ENCODE data around the gene RHEB. TPM values are rescaled to one million over a fixed set of nuclear protein-coding genes. Genes with fewer than 3 reads are reported as not detected.
A peak's percentile ranks its signal among the peaks of the same experiment; 100 is the strongest.

The RHEB gene
- total and polyA plus RNA-seq, 2 of the 13 experiments (the other 11 are each of a cell fraction or from before 2014, with no cell fraction given), result 55.0 to 77.6 TPM

- TF ChIP-seq ZFP82 (CRISPR knock-in tag; IDR thresholded peaks at IDR 0.05; ENCODE audit: borderline replicate concordance), result no peak
- TF ChIP-seq, protein P1, sequence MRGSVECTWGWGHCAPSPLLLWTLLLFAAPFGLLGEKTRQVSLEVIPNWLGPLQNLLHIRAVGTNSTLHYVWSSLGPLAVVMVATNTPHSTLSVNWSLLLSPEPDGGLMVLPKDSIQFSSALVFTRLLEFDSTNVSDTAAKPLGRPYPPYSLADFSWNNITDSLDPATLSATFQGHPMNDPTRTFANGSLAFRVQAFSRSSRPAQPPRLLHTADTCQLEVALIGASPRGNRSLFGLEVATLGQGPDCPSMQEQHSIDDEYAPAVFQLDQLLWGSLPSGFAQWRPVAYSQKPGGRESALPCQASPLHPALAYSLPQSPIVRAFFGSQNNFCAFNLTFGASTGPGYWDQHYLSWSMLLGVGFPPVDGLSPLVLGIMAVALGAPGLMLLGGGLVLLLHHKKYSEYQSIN (CRISPR knock-in tag; IDR thresholded peaks at IDR 0.05; ENCODE audit: borderline replicate concordance), result no peak
- 0 out of 2 replicates have a peak, but pooled peaks have one; percentile 31 for TF ChIP-seq ZNF841 (CRISPR knock-in tag; IDR thresholded peaks at IDR 0.05; ENCODE audit: borderline replicate concordance)
- TF ChIP-seq NPAS2 (CRISPR knock-in tag; IDR thresholded peaks at IDR 0.05; ENCODE audit: borderline replicate concordance), result no peak
- TF ChIP-seq ZNF343 (CRISPR knock-in tag; IDR thresholded peaks at IDR 0.05), result 0 out of 2 replicates have a peak, but pooled peaks have one; percentile 38
- TF ChIP-seq ZNF720 (CRISPR knock-in tag; IDR thresholded peaks at IDR 0.05), result no peak
- TF ChIP-seq, protein P2, sequence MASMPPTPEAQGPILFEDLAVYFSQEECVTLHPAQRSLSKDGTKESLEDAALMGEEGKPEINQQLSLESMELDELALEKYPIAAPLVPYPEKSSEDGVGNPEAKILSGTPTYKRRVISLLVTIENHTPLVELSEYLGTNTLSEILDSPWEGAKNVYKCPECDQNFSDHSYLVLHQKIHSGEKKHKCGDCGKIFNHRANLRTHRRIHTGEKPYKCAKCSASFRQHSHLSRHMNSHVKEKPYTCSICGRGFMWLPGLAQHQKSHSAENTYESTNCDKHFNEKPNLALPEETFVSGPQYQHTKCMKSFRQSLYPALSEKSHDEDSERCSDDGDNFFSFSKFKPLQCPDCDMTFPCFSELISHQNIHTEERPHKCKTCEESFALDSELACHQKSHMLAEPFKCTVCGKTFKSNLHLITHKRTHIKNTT (CRISPR knock-in tag; IDR thresholded peaks at IDR 0.05), result no peak
- TF ChIP-seq, protein P3, sequence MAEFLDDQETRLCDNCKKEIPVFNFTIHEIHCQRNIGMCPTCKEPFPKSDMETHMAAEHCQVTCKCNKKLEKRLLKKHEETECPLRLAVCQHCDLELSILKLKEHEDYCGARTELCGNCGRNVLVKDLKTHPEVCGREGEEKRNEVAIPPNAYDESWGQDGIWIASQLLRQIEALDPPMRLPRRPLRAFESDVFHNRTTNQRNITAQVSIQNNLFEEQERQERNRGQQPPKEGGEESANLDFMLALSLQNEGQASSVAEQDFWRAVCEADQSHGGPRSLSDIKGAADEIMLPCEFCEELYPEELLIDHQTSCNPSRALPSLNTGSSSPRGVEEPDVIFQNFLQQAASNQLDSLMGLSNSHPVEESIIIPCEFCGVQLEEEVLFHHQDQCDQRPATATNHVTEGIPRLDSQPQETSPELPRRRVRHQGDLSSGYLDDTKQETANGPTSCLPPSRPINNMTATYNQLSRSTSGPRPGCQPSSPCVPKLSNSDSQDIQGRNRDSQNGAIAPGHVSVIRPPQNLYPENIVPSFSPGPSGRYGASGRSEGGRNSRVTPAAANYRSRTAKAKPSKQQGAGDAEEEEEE (CRISPR knock-in tag; IDR thresholded peaks at IDR 0.05; ENCODE audit: borderline replicate concordance), result no peak
- no peak for TF ChIP-seq BATF2 (CRISPR knock-in tag; IDR thresholded peaks at IDR 0.05)
- no peak for TF ChIP-seq ZNF768 (CRISPR knock-in tag; IDR thresholded peaks at IDR 0.05)
- no peak for TF ChIP-seq SNRNP70 (IDR thresholded peaks at IDR 0.05; ENCODE audit: low read depth, low read length)
- no peak for TF ChIP-seq REL (CRISPR knock-in tag; conservative IDR thresholded peaks at IDR 0.05)
- no peak for TF ChIP-seq ZNF431 (CRISPR knock-in tag; IDR thresholded peaks at IDR 0.05; ENCODE audit: borderline replicate concordance, low read depth)
- no peak for TF ChIP-seq ZNF644 (CRISPR knock-in tag; IDR thresholded peaks at IDR 0.05; ENCODE audit: low read depth)
- TF ChIP-seq ZNF746 (CRISPR knock-in tag; IDR thresholded peaks at IDR 0.05), result no peak
- TF ChIP-seq AKAP8 (CRISPR knock-in tag; IDR thresholded peaks at IDR 0.05), result 0 out of 2 replicates have a peak, but pooled peaks have one; percentile 21
- 0 out of 2 replicates have a peak, but pooled peaks have one; percentile 8 for TF ChIP-seq ARID2 (CRISPR knock-in tag; IDR thresholded peaks at IDR 0.05; ENCODE audit: borderline replicate concordance)
- TF ChIP-seq ATF7-NPFF (CRISPR knock-in tag; IDR thresholded peaks at IDR 0.05; ENCODE audit: low read depth), result no peak
- TF ChIP-seq HDAC2 (CRISPR knock-in tag; IDR thresholded peaks at IDR 0.05), result no peak
- TF ChIP-seq ZNF143 (CRISPR knock-in tag; IDR thresholded peaks at IDR 0.05), result no peak
These were observed 2.0 kb downstream of the RHEB start (continued) for GRCh38 chr7:151517601-151518104.

Measured in HepG2 (cell line).